Right renal pelvis (tissue), 4 donors: ENCODE measurements around the gene NACC1. TPM values are rescaled to one million over a fixed set of nuclear protein-coding genes. Genes with fewer than 3 reads are reported as not detected.

ENCODE experiments used
- DNase-seq, 4 donors: peaks; one replicate each; pipeline ENCODE4 v3.0.0-alpha.2; 2013; ENCODE audit warnings: low read depth in 4 of 4, low spot score in 3 of 4, missing footprints in 1 of 4
- polyA plus RNA-seq, 4 donors: library from polyadenylated mRNA; unstranded; fragments of 120-200 nt; gene quantifications; one replicate each; pipeline ENCODE4 v1.2.1, GENCODE V29; 2013; ENCODE audit not compliant: insufficient read length in 4 of 4

Gene NACC1
- polyA plus RNA-seq, 4 donors = 23.5 to 34.5 (median 23.8) TPM

DNA sequence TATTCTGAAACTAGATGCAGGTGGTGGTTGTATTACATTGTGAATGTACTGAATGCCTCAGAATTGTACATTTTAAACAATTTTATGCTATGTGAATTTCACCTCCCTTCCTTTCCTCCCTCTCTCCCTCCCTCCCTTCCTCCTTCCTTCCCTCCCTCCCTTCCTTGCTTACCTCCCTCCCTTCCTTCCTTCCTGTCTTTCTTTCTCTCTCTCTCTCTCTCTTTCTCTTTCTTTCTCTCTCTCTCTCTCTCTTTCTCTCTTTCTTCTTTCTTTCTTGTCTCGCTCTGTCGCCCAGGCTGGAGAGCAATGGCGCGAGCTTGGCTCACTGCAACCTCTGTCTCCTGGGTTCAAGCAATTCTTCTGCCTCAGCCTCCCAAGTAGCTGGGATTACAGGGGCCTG is 69.4 kb downstream of the NACC1 start:
- DNase-seq = no peak

DNA sequence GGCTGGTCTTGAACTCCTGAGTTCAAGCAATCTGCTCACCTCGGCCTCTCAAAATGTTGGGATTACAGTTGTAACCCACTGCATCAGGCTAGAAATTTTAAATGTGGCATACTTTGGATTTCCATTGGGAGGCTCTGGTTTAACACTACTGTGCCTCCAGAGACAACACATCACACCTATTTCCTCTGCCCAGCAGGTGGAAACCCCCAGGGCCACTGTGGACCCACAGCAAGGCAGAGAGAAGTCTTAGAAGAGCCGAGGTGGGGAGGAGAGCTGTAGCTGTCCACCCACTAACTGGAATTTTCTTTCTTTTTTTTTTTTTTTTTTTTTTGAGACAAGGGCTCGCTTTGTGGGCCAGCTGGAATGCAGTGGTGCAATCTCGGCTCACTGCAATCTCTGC is 71.5 kb downstream of the NACC1 start:
- no peak for DNase-seq

Other genes with a start within 250 kb of the NACC1 start
- gene DNASE2, start 236.8 kb upstream of the NACC1 start, polyA plus RNA-seq = 10 to 100 TPM; 11.9 to 16.2 (median 12.7) TPM
- gene KLF1, start 231.1 kb upstream of the NACC1 start, polyA plus RNA-seq = under 1 TPM; 0.41 to 0.49 (median 0.44) TPM
- gene GCDH, start 227.1 kb upstream of the NACC1 start, polyA plus RNA-seq = 10 to 100 TPM; 24.7 to 36.2 (median 30.4) TPM
- 1 to 10 TPM; 2.0 to 3.2 (median 2.9) TPM for gene SYCE2, start 199.0 kb upstream of the NACC1 start, polyA plus RNA-seq
- 10 to 100 TPM; 48.8 to 62.7 (median 49.4) TPM for gene FARSA, start 184.6 kb upstream of the NACC1 start, polyA plus RNA-seq
- gene CALR, start 179.7 kb upstream of the NACC1 start, polyA plus RNA-seq = 100 to 1,000 TPM; 804 to 950 (median 938) TPM
- 10 to 100 TPM; 73.2 to 97.1 (median 81.5) TPM for gene RAD23A, start 172.4 kb upstream of the NACC1 start, polyA plus RNA-seq
- 10 to 100 TPM; 27.8 to 45.8 (median 30.0) TPM for gene GADD45GIP1, start 161.0 kb upstream of the NACC1 start, polyA plus RNA-seq
- gene DAND5, start 148.7 kb upstream of the NACC1 start, polyA plus RNA-seq = under 1 TPM in 2 of 4 donors, not detected in 2; 0.10 to 0.14 TPM
- 10 to 100 TPM; 18.4 to 24.8 (median 19.4) TPM for gene NFIX, start 122.8 kb upstream of the NACC1 start, polyA plus RNA-seq
- 1 to 10 TPM; 4.6 to 7.4 (median 4.7) TPM for gene LYL1, start 15.4 kb upstream of the NACC1 start, polyA plus RNA-seq
- 10 to 100 TPM; 29.0 to 38.4 (median 35.2) TPM for gene TRMT1, start 1.5 kb upstream of the NACC1 start, polyA plus RNA-seq
- gene STX10, start 32.1 kb downstream of the NACC1 start, polyA plus RNA-seq = 10 to 100 TPM; 53.2 to 71.4 (median 54.6) TPM
- 100 to 1,000 TPM in 1 of 4 donors, 10 to 100 TPM in 3; 65.7 to 146 (median 88.8) TPM for gene IER2, start 32.1 kb downstream of the NACC1 start, polyA plus RNA-seq